ENCODE data around the gene DCUN1D2. TPM values are rescaled to one million over a fixed set of nuclear protein-coding genes. Genes with fewer than 3 reads are reported as not detected.

DCUN1D2 gene
- total RNA-seq, 1 experiment from 2014 or later: 26.2 TPM

DNA sequence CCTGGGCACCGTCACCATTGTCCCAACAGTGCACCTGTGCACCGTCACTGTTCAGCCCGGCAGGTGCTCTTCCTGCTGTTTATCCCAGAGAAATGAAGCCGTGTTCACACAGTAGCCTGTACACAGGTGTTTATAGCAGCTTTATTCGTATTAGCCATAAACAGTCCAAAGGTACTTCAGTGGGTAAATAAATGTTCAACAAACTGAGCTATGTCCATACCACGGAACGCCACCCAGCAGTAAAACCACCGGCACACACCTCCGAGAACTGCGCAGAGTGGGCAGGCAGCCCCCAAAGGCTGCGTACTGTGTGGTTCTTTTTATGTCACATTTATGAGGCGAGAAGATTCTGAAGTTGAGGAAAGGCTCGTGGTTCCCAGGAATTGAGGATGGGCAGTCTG lies 44.9 kb upstream of the DCUN1D2 start:
- Histone ChIP-seq H3K9me3 (ENCODE audit: low read length) (no peaks in the 10 kb centered on the region), H3K9me2 (replicated peaks; ENCODE audit: insufficient read depth, low read length) (no peaks in the 10 kb centered on the region), H3K27ac (ENCODE audit: low read length) (no peak overlapping the region), H4K20me1 (ENCODE audit: insufficient read depth, low read depth, low read length) (no peaks in the 10 kb centered on the region), H3K9ac (ENCODE audit: low read length) (no peak overlapping the region), H3K4me1 (ENCODE audit: low read length) (no peaks in the 10 kb centered on the region), H3K4me3 (ENCODE audit: low read length) (no peak overlapping the region), H3K79me2 (ENCODE audit: low read length) (peaks cover 2% of the 10 kb centered on the region; the same call in 1 of the 2 replicates), H2AFZ (ENCODE audit: low read length) (no peak overlapping the region), H3K27me3 (ENCODE audit: low read length) (no peaks in the 10 kb centered on the region), H3K36me3 (ENCODE audit: insufficient read depth, low read length) (0 out of 2 replicates have a peak, but pooled peaks cover 2% of the 10 kb centered on the region), H3K4me2 (ENCODE audit: low read depth, low read length, poor library complexity, severe bottlenecking) (no peak overlapping the region)
- DNase-seq: no peak

DNA sequence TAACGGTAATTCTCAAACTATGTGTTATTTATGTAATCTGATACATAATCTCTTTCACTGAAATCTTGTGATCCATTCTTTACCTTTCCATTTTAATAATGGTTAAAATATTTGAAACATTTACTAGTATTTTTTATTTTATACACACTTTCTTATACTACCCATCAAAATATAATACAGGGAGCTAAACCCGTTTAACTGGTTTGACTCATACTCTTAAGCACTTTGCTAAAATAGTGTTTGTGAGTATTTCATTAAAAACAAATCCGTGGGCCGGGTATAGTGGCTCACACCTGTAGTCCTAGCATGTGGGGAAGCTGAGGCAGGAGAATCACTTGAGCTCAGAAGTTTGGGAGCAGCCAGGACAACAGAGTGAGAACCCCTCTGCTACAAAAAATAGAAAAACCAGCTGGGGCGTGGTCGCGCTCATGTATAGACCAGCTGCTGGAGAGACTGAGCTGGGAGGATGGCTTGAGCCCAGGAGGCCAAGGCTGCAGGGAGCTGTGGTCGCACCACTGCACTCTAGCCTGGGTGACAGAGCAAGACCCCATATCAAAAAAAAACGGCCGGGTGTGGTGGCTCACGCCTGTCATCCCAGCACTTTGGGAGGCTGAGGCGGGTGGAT lies 43.8 kb upstream of the DCUN1D2 start:
- Histone ChIP-seq H3K4me3 (ENCODE audit: low read length) (no peak overlapping the region), H2AFZ (ENCODE audit: low read length) (no peak overlapping the region)

DNA sequence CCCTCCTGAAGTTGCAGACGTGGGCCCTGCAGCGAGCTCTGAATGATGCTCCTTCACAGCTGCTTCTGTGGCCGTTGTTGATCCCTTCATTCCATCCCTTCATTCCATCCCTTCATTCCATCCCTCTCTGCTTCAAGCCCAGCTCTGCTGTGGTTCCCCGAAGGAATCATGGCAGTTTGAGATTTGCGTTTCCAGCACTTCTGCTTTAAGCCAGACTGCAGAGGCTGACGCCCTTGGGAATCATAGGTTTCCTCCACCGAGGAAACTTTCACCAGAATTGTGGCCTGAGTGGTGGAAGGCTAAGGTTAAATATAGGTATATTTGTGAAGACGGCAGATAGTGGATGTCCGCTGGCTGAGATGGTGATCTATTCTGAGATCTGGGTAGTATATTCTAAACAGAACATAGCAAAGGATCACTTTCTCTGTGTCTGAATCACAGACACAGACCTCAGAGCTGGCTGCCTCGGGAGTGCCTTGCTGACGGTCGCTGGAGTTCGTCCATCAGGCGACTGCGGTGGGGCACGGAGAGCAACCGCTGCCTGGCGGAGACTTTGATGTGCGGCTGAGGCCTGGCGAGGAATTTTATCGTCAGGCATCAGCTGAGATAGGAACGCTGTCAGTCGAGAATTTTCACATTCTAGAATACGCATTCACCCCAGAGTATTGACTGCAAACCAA lies 42.8 kb upstream of the DCUN1D2 start:
- no peak overlapping the region for H3K4me2 ChIP-seq (ENCODE audit: low read depth, low read length, poor library complexity, severe bottlenecking)
- H3K9ac ChIP-seq (ENCODE audit: low read length): no peak overlapping the region
- no peak overlapping the region for H2AFZ ChIP-seq (ENCODE audit: low read length)
- no peak overlapping the region for H3K4me3 ChIP-seq (ENCODE audit: low read length)
- no peaks in the 10 kb centered on the region for H3K9me2 ChIP-seq (replicated peaks; ENCODE audit: insufficient read depth, low read length)
- no peaks in the 10 kb centered on the region for H3K9me3 ChIP-seq (ENCODE audit: low read length)
- no peak overlapping the region for H3K27ac ChIP-seq (ENCODE audit: low read length)
- no peaks in the 10 kb centered on the region for H4K20me1 ChIP-seq (ENCODE audit: insufficient read depth, low read depth, low read length)
- H3K4me1 ChIP-seq (ENCODE audit: low read length): no peaks in the 10 kb centered on the region
- H3K36me3 ChIP-seq (ENCODE audit: insufficient read depth, low read length): no peaks in the 10 kb centered on the region
- no peaks in the 10 kb centered on the region for H3K79me2 ChIP-seq (ENCODE audit: low read length)
- DNase-seq: no peak
- no peaks in the 10 kb centered on the region for H3K27me3 ChIP-seq (ENCODE audit: low read length)

More for the DNA sequence above, 43.8 kb upstream of the DCUN1D2 start:
- Histone ChIP-seq H3K9me3 (ENCODE audit: low read length) (no peaks in the 10 kb centered on the region), H3K4me1 (ENCODE audit: low read length) (no peaks in the 10 kb centered on the region), H3K4me2 (ENCODE audit: low read depth, low read length, poor library complexity, severe bottlenecking) (no peak overlapping the region), H3K27me3 (ENCODE audit: low read length) (no peaks in the 10 kb centered on the region), H3K9ac (ENCODE audit: low read length) (no peak overlapping the region), H3K36me3 (ENCODE audit: insufficient read depth, low read length) (no peaks in the 10 kb centered on the region), H3K27ac (ENCODE audit: low read length) (no peak overlapping the region), H3K79me2 (ENCODE audit: low read length) (no peaks in the 10 kb centered on the region), H4K20me1 (ENCODE audit: insufficient read depth, low read depth, low read length) (no peaks in the 10 kb centered on the region), H3K9me2 (replicated peaks; ENCODE audit: insufficient read depth, low read length) (no peaks in the 10 kb centered on the region)
- DNase-seq: no peak

DNA sequence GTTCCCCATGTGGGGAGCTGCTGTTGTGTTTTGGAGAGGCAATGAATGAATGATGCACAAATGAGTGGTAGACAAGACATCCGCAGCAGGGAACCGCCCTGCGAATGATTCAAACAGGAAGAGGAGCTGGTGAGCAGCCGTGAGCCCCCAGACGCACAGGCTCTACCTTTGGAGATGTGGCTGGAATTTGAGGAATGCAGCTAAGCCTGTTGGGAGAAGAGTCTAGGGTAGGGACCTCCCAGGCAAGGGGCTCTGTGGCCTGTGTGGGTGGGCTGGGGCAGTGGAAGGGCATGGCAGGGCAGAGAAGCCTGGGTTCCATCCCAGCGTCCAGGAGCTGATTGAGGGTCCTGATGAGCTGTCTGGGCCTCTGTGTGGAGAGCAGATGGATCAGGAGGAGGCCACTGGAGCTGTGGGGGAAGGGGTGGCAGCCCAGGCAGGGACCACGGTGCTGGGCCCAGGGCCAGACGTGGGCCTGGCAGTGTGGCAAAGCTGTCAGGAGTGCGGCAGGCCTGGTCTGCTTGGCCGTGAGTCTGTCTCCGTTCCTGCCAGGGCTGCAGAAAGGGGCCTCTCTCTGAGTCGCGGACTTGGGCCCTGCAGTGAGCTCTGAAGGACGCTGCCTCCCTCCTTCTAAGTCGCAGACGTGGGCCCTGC lies 41.8 kb upstream of the DCUN1D2 start:
- Histone ChIP-seq H3K36me3 (ENCODE audit: insufficient read depth, low read length) (0 out of 2 replicates have a peak, but pooled peaks cover under 1% of the 10 kb centered on the region), H4K20me1 (ENCODE audit: insufficient read depth, low read depth, low read length) (no peaks in the 10 kb centered on the region), H3K4me2 (ENCODE audit: low read depth, low read length, poor library complexity, severe bottlenecking) (no peak overlapping the region), H3K79me2 (ENCODE audit: low read length) (no peaks in the 10 kb centered on the region), H3K4me1 (ENCODE audit: low read length) (no peaks in the 10 kb centered on the region), H3K9me3 (ENCODE audit: low read length) (no peaks in the 10 kb centered on the region), H3K9me2 (replicated peaks; ENCODE audit: insufficient read depth, low read length) (no peaks in the 10 kb centered on the region), H3K27me3 (ENCODE audit: low read length) (no peaks in the 10 kb centered on the region), H2AFZ (ENCODE audit: low read length) (no peak overlapping the region), H3K9ac (ENCODE audit: low read length) (no peak overlapping the region), H3K27ac (ENCODE audit: low read length) (no peak overlapping the region), H3K4me3 (ENCODE audit: low read length) (no peak overlapping the region)
- no peak for DNase-seq

DNA sequence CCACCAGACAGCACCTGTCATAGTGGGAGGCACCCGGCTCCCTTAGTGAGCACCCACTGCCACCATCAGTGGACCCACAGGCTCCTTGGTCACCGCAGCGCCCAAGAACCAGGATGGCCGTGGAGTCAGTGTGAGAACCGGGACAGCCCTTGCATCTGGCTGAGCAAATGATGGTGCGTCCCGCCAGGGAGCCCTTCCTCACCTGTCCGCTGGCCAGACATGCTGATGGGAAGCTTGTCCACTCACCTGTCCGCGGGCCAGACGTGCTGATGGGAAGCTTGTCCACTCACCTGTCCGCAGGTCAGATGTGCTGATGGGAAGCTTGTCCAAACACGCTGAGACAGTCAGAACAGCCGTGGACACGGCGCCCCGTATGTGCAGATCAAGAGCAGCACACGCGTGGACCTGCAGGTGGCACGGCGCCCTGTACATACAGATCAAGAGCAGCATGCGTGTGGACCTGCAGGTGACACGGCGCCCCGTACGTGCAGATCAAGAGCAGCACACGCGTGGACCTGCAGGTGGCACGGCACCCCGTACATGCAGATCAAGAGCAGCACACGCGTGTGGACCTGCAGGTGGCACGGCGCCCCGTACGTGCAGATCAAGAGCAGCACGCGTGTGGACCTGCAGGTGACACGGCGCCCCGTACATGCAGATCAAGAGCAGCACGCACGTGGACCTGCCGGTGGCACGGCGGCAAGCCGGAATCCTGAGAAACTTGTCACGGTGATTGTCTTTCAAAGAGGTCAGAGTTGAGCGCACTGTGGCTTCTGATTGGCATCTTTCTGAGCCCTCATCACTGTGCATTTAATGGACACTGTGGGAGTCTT lies 40.7 kb upstream of the DCUN1D2 start:
- Histone ChIP-seq H3K27me3 (ENCODE audit: low read length) (no peaks in the 10 kb centered on the region), H3K4me2 (ENCODE audit: low read depth, low read length, poor library complexity, severe bottlenecking) (no peak overlapping the region)
- no peak for DNase-seq

DNA sequence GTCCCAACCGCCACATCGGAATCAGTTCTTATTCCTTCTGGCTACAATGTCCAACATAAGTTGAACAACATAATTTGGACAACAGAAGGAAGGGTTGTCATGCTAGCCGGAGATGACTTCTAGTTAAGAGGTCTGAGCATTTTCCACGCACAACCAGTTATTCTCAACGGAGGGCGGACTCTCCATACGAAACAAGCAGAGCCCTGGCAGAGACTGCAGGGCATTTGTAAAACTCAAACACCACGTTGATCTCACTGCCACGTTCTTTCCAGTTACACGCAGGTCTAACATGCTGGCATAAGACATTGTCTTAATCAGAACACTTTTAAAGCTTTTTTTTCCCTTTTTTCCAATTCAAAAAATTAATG lies 38.3 kb upstream of the DCUN1D2 start:
- no peaks in the 10 kb centered on the region for H3K9me2 ChIP-seq (replicated peaks; ENCODE audit: insufficient read depth, low read length)
- no peak overlapping the region for H2AFZ ChIP-seq (ENCODE audit: low read length)
- H3K9ac ChIP-seq (ENCODE audit: low read length): no peak overlapping the region
- H3K79me2 ChIP-seq (ENCODE audit: low read length): peaks cover 8% of the 10 kb centered on the region; the same call in 1 of the 2 replicates
- peaks cover 6% of the 10 kb centered on the region for H3K4me1 ChIP-seq (ENCODE audit: low read length)
- DNase-seq: no peak
- no peaks in the 10 kb centered on the region for H3K27me3 ChIP-seq (ENCODE audit: low read length)
- H3K4me2 ChIP-seq (ENCODE audit: low read depth, low read length, poor library complexity, severe bottlenecking): no peak overlapping the region
- peaks cover 12% of the 10 kb centered on the region; the same call in 1 of the 2 replicates for H3K36me3 ChIP-seq (ENCODE audit: insufficient read depth, low read length)
- H4K20me1 ChIP-seq (ENCODE audit: insufficient read depth, low read depth, low read length): no peaks in the 10 kb centered on the region
- H3K27ac ChIP-seq (ENCODE audit: low read length): no peak overlapping the region
- no peak overlapping the region for H3K4me3 ChIP-seq (ENCODE audit: low read length)
- H3K9me3 ChIP-seq (ENCODE audit: low read length): no peaks in the 10 kb centered on the region

More for the DNA sequence above, 40.7 kb upstream of the DCUN1D2 start:
- no peak overlapping the region for H3K9ac ChIP-seq (ENCODE audit: low read length)
- peaks cover 6% of the 10 kb centered on the region for H3K4me1 ChIP-seq (ENCODE audit: low read length)
- no peak overlapping the region for H3K4me3 ChIP-seq (ENCODE audit: low read length)
- no peak overlapping the region for H3K27ac ChIP-seq (ENCODE audit: low read length)
- no peaks in the 10 kb centered on the region for H3K79me2 ChIP-seq (ENCODE audit: low read length)
- no peak overlapping the region for H2AFZ ChIP-seq (ENCODE audit: low read length)
- no peaks in the 10 kb centered on the region for H3K9me2 ChIP-seq (replicated peaks; ENCODE audit: insufficient read depth, low read length)
- H3K9me3 ChIP-seq (ENCODE audit: low read length): no peaks in the 10 kb centered on the region
- H3K36me3 ChIP-seq (ENCODE audit: insufficient read depth, low read length): 0 out of 2 replicates have a peak, but pooled peaks cover 2% of the 10 kb centered on the region
- no peaks in the 10 kb centered on the region for H4K20me1 ChIP-seq (ENCODE audit: insufficient read depth, low read depth, low read length)

- no peak overlapping the region for H2AFZ ChIP-seq (ENCODE audit: low read length)
- H4K20me1 ChIP-seq (ENCODE audit: insufficient read depth, low read depth, low read length): no peaks in the 10 kb centered on the region
- peaks cover 10% of the 10 kb centered on the region; the same call in 1 of the 2 replicates for H3K79me2 ChIP-seq (ENCODE audit: low read length)
- DNase-seq: no peak
- no peaks in the 10 kb centered on the region for H3K9me3 ChIP-seq (ENCODE audit: low read length)
- H3K9me2 ChIP-seq (replicated peaks; ENCODE audit: insufficient read depth, low read length): no peaks in the 10 kb centered on the region
- H3K9ac ChIP-seq (ENCODE audit: low read length): no peak overlapping the region
- no peak overlapping the region for H3K27ac ChIP-seq (ENCODE audit: low read length)
- no peak overlapping the region for H3K4me3 ChIP-seq (ENCODE audit: low read length)
- H3K4me1 ChIP-seq (ENCODE audit: low read length): peaks cover 6% of the 10 kb centered on the region
- H3K27me3 ChIP-seq (ENCODE audit: low read length): no peaks in the 10 kb centered on the region
- H3K4me2 ChIP-seq (ENCODE audit: low read depth, low read length, poor library complexity, severe bottlenecking): no peak overlapping the region
- H3K36me3 ChIP-seq (ENCODE audit: insufficient read depth, low read length): peaks cover 12% of the 10 kb centered on the region; the same call in 1 of the 2 replicates
Observed at GRCh38 chr13:113528101-113528812, 37.7 kb upstream of the DCUN1D2 start.
